T-cell (primary cell): ENCODE results near the gene BRINP3. TPM values are rescaled to one million over a fixed set of nuclear protein-coding genes. Genes with fewer than 3 reads are reported as not detected.

Experiments
- ATAC-seq, 4 experiments: fragments of 200-7000 bp in 3 of 4; fragments of 150-1000 bp in 1 of 4; cut with Tn5 transposase; replicated peaks in 1 of 4; 1 replicate in 3 of 4; 2 replicates in 1 of 4; pipeline ENCODE4 v1.10.0; 2021; ENCODE audit warnings: moderate library complexity in 3 of 4, mild to moderate bottlenecking in 2 of 4, moderate number of reproducible peaks in 1 of 4
- CTCF ChIA-PET, 2 donors: fragments of 300-600 bp; sonication (Branson Sonifier 250); formaldehyde crosslinking; loops; one replicate each; lab custom pipeline; 2022; ENCODE audit warnings: antibody characterized with exemption in 2 of 2; lab: Charles Lee
- POLR2A ChIA-PET, 2 donors: fragments of 300-600 bp; sonication (Branson Sonifier 250); formaldehyde crosslinking; loops; one replicate each; lab custom pipeline; 2022; ENCODE audit warnings: antibody characterized with exemption in 2 of 2; lab: Charles Lee
- DNase-seq, 35 experiments: peaks; one replicate each; pipeline versions ENCODE4 v3.0.0 to v3.0.0-alpha.2; 2013 to 2023
- H3K27ac ChIP-seq: one replicate; pipeline ENCODE4 v1.5.1; 2013; ENCODE audit warnings: low read length
- H3K27me3 ChIP-seq, 2 experiments: replicated peaks in 1 of 2; 1 replicate in 1 of 2; 2 replicates in 1 of 2; pipeline versions ENCODE4 v1.6.1 to v1.7.0; 2013; ENCODE audit warnings: low read length in 1 of 2, mixed read lengths in 1 of 2; ENCODE audit not compliant: control insufficient read depth in 2 of 2, insufficient read depth in 2 of 2; ENCODE audit errors: extremely low read depth in 1 of 2
- H3K36me3 ChIP-seq, 2 donors: 1 replicate in 1 of 2; 2 replicates in 1 of 2; pipeline versions ENCODE4 v1.6.1 to v1.7.0; 2013; ENCODE audit warnings: low read length in 1 of 2; ENCODE audit not compliant: control insufficient read depth in 2 of 2, insufficient read depth in 1 of 2; ENCODE audit errors: extremely low read depth in 1 of 2
- H3K4me1 ChIP-seq, 2 experiments: 1 replicate in 1 of 2; 2 replicates in 1 of 2; pipeline versions ENCODE4 v1.6.1 to v1.7.0; 2013; ENCODE audit warnings: low read length in 2 of 2, mixed read lengths in 1 of 2; ENCODE audit not compliant: insufficient read depth in 2 of 2, control insufficient read depth in 1 of 2; ENCODE audit errors: extremely low read depth in 1 of 2
- H3K4me3 ChIP-seq, 2 donors: 1 replicate in 1 of 2; 2 replicates in 1 of 2; pipeline versions ENCODE4 v1.5.1 to v1.7.0; 2013; ENCODE audit warnings: mild to moderate bottlenecking in 2 of 2, low read length in 1 of 2, moderate library complexity in 1 of 2; ENCODE audit not compliant: control insufficient read depth in 1 of 2; ENCODE audit errors: extremely low read depth in 1 of 2
- H3K9me3 ChIP-seq: 2 replicates; pipeline ENCODE4 v1.7.0; 2013
- H3K27ac Mint-ChIP-seq, 2 donors: one replicate each; pipeline ENCODE4 v1.8.0; 2020 to 2021; ENCODE audit warnings: mild to moderate bottlenecking in 2 of 2, mixed read lengths in 2 of 2
- H3K27me3 Mint-ChIP-seq, 2 donors: one replicate each; pipeline ENCODE4 v1.8.0; 2021 to 2022; ENCODE audit warnings: mixed read lengths in 2 of 2
- H3K36me3 Mint-ChIP-seq: one replicate; pipeline ENCODE4 v1.8.0; 2021; ENCODE audit warnings: mixed read lengths
- H3K4me1 Mint-ChIP-seq, 3 donors: one replicate each; pipeline ENCODE4 v1.8.0; 2020 to 2022; ENCODE audit warnings: mixed read lengths in 3 of 3, mild to moderate bottlenecking in 1 of 3
- H3K4me3 Mint-ChIP-seq, 3 donors: one replicate each; pipeline ENCODE4 v1.8.0; 2020 to 2022; ENCODE audit warnings: mild to moderate bottlenecking in 3 of 3, mixed read lengths in 3 of 3, moderate library complexity in 3 of 3
- H3K9me3 Mint-ChIP-seq, 3 donors: one replicate each; pipeline ENCODE4 v1.8.0; 2020 to 2022; ENCODE audit warnings: mixed read lengths in 3 of 3
- WGBS: methylation state at CpG from one replicate; pipeline ENCODE4 v1.1.5; 2013; ENCODE audit warnings: missing lambda C conversion rate; ENCODE audit not compliant: insufficient coverage; 5-methylcytosine and 5-hydroxymethylcytosine counted together
- total RNA-seq, 35 experiments: library from RNA in 6 of 35; stranded (reverse) in 6 of 35; fragments of 120-200 nt in 1 of 35; gene quantifications; one replicate each; pipeline versions ENCODE4 v1.2.1 to v1.2.4 and lab custom pipeline; 2013 to 2026

The BRINP3 gene
- total RNA-seq, 5 donors from 2014 or later (not counting 1 experiment from before 2014, with no cell fraction given) = not detected

DNA sequence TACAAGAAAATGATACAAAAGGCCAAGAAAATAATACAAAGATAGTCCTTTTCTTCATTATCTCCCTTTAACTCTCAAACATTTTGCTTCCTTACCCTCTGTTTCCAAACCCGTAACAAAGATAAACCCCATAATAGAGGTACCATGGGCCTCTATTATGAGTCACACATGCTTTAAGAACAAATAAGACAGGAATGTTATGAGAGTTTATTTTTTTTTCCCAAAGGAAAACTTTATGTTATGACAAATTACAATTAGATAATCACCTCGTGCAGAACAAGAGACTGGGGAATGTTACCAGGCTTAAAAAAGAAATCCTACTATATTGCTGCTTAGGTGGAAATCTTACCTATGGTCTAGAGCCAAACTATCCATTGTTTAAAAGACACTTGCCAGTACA lies 272.0 kb downstream of the BRINP3 start:
- ATAC-seq = no peak
- POLR2A ChIA-PET = no interaction called here
- H3K27ac Mint-ChIP-seq = no peak overlapping the region

DNA sequence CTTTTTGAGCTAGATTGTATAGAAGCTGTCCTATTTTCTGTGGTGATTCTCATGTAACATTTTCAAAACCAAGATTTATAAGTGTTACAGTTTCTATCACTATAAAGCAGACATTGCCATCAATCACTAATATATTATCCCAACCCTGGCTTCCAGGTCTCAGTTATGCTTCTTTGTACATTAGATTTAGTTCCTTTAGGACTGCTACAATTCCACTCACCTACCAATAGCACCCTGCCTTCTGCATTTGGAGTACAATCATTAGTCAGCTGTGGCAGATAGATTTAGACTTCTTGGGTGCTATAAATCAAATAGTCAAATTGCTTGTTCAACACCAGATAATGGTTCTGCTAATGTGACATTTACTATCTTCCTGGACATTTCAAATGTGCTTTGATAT lies 281.6 kb downstream of the BRINP3 start:
- no peaks in the 10 kb centered on the region for H3K4me1 ChIP-seq
- no peak overlapping the region for H3K27ac ChIP-seq
- POLR2A ChIA-PET = no interaction called here
- DNase-seq (no peak), ATAC-seq (no peak)
- H3K9me3 Mint-ChIP-seq = peaks cover 11 to 32% (median 11%) of the 10 kb centered on the region in 3 donors
- H3K27me3 Mint-ChIP-seq = no peaks in the 10 kb centered on the region
- H3K4me1 Mint-ChIP-seq = no peaks in the 10 kb centered on the region
- no peak overlapping the region for H3K4me3 ChIP-seq
- H3K27ac Mint-ChIP-seq = no peak overlapping the region
- no peaks in the 10 kb centered on the region for H3K36me3 ChIP-seq
- no peaks in the 10 kb centered on the region for H3K9me3 ChIP-seq
- H3K27me3 ChIP-seq = no peaks in the 10 kb centered on the region
- CTCF ChIA-PET = no interaction called here
- H3K4me3 Mint-ChIP-seq = no peak overlapping the region
- H3K36me3 Mint-ChIP-seq = no peaks in the 10 kb centered on the region

More for the DNA sequence above, 272.0 kb downstream of the BRINP3 start:
- CTCF ChIA-PET = no interaction called here
- peaks cover 9 to 17% (median 14%) of the 10 kb centered on the region in 3 donors for H3K9me3 Mint-ChIP-seq
- Histone ChIP-seq H3K27me3 (no peaks in the 10 kb centered on the region), H3K4me3 (no peak overlapping the region), H3K27ac (no peak overlapping the region), H3K9me3 (no peaks in the 10 kb centered on the region), H3K36me3 (no peaks in the 10 kb centered on the region), H3K4me1 (no peaks in the 10 kb centered on the region)
- DNase-seq = no peak
- H3K4me3 Mint-ChIP-seq = no peak overlapping the region
- H3K4me1 Mint-ChIP-seq = no peaks in the 10 kb centered on the region
- no CpG with 5 or more reads among the region's 2 CpGs for WGBS
- no peaks in the 10 kb centered on the region for H3K36me3 Mint-ChIP-seq
- no peaks in the 10 kb centered on the region for H3K27me3 Mint-ChIP-seq

GRCh38 chr1:190193508-190194115 lies 284.1 kb downstream of the BRINP3 start:
- H3K27me3 Mint-ChIP-seq = no peaks in the 10 kb centered on the region
- H3K36me3 Mint-ChIP-seq = no peaks in the 10 kb centered on the region
- H3K9me3 Mint-ChIP-seq = peaks cover 2 to 27% (median 4%) of the 10 kb centered on the region in 3 donors
- H3K4me1 ChIP-seq = no peaks in the 10 kb centered on the region
- no peaks in the 10 kb centered on the region for H3K4me1 Mint-ChIP-seq
- WGBS = 60% methylated on average over 2 of the region's 3 CpGs
- H3K27ac Mint-ChIP-seq = no peak overlapping the region
- CTCF ChIA-PET = no interaction called here
- POLR2A ChIA-PET = no interaction called here
- ATAC-seq (no peak), DNase-seq (no peak)
- no peaks in the 10 kb centered on the region for H3K36me3 ChIP-seq
- H3K27ac ChIP-seq = no peak overlapping the region
- H3K4me3 Mint-ChIP-seq = no peak overlapping the region
- no peak overlapping the region for H3K4me3 ChIP-seq
- no peaks in the 10 kb centered on the region for H3K9me3 ChIP-seq
- H3K27me3 ChIP-seq = no peaks in the 10 kb centered on the region

DNA sequence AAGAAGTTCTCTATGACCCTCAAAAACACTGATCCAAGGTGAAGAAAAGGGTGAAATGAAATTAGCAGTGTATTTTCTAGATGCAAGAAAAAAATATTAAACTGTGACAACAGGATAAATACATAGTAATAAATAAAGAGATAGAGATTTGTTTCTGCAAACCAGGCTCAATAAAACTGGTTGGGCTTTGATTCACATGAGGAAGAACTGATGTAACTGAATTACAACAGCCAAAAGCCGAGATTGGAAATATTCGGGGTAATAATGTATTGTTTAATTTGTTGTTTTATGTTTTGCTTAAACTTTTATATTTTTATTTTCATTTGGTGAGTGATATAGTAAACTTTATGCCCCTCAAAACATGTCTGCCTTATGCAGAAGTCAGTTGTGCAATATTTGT lies 285.0 kb downstream of the BRINP3 start:
- H3K4me3 ChIP-seq = no peak overlapping the region
- no peaks in the 10 kb centered on the region for H3K4me1 Mint-ChIP-seq
- no peak for DNase-seq
- no CpG with 5 or more reads among the region's 2 CpGs for WGBS
- H3K27me3 ChIP-seq = no peaks in the 10 kb centered on the region
- ChIA-PET POLR2A (no interaction called here), CTCF (no interaction called here)
- peaks cover 2 to 25% (median 4%) of the 10 kb centered on the region in 3 donors for H3K9me3 Mint-ChIP-seq
- no peak overlapping the region for H3K27ac Mint-ChIP-seq
- H3K4me3 Mint-ChIP-seq = no peak overlapping the region
- no peak overlapping the region for H3K27ac ChIP-seq
- no peaks in the 10 kb centered on the region for H3K36me3 ChIP-seq
- no peaks in the 10 kb centered on the region for H3K9me3 ChIP-seq
- H3K4me1 ChIP-seq = no peaks in the 10 kb centered on the region
- H3K36me3 Mint-ChIP-seq = no peaks in the 10 kb centered on the region
- ATAC-seq = no peak
- H3K27me3 Mint-ChIP-seq = no peaks in the 10 kb centered on the region

DNA sequence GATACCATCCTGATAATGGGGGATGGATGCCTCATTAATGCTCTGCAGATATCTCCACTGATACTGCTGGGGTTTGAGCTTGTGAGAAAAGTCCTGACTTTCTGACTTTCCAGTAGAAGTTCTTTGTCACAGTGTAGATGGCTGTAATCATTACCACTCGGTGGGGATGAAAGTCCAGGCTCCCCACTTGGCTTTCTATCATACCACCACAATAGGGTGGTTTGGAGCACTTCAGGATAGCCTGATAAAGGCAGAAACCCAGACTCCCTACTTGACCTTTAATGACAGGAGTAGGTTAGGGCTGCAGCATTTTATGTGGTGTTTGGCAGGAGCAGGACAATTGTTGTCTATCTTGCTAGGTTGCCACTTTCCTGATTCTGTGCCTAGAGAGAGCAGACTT lies 294.1 kb downstream of the BRINP3 start:
- ATAC-seq (no peak), DNase-seq (no peak)
- no peak overlapping the region for H3K4me3 ChIP-seq
- no peaks in the 10 kb centered on the region for H3K27me3 ChIP-seq
- H3K36me3 ChIP-seq = no peaks in the 10 kb centered on the region
- H3K27me3 Mint-ChIP-seq = no peaks in the 10 kb centered on the region
- H3K9me3 ChIP-seq = no peaks in the 10 kb centered on the region
- ChIA-PET POLR2A (no interaction called here), CTCF (no interaction called here)
- H3K4me3 Mint-ChIP-seq = no peak overlapping the region
- H3K36me3 Mint-ChIP-seq = no peaks in the 10 kb centered on the region
- H3K4me1 Mint-ChIP-seq = no peaks in the 10 kb centered on the region
- peaks cover 1 to 19% (median 3%) of the 10 kb centered on the region in 3 donors for H3K9me3 Mint-ChIP-seq
- H3K27ac ChIP-seq = no peak overlapping the region
- H3K4me1 ChIP-seq = no peaks in the 10 kb centered on the region
- no peak overlapping the region for H3K27ac Mint-ChIP-seq
- no CpG with 5 or more reads among the region's 1 CpG for WGBS

DNA sequence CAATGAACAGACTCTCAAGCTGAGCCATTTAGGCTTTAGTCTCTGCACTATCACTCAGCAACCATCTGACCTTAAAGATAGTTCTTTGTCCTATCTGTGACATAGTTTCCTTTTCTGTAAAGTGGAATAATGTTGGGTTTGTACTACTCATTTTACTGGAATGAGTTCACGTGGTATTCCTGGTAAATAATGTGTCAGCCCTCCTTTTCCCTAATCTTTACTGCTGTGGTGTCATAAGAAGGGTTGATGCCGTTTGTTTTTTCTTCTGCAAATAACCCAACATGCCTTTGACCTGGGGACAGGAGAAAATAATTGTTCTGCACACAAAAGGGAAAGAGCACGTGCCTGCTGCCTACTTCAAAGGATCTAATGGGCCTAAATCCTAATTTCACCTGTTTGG lies 297.8 kb downstream of the BRINP3 start:
- DNase-seq (no peak), ATAC-seq (no peak)
- no peaks in the 10 kb centered on the region for H3K9me3 ChIP-seq
- H3K9me3 Mint-ChIP-seq = peaks cover 2 to 13% (median 5%) of the 10 kb centered on the region in 3 donors
- no peaks in the 10 kb centered on the region for H3K27me3 Mint-ChIP-seq
- no peaks in the 10 kb centered on the region for H3K36me3 Mint-ChIP-seq
- H3K4me3 Mint-ChIP-seq = no peak overlapping the region
- no peaks in the 10 kb centered on the region for H3K4me1 ChIP-seq
- no peak overlapping the region for H3K4me3 ChIP-seq
- POLR2A ChIA-PET = no interaction called here
- H3K27me3 ChIP-seq = no peaks in the 10 kb centered on the region
- no peaks in the 10 kb centered on the region for H3K4me1 Mint-ChIP-seq
- CTCF ChIA-PET = no interaction called here
- no peaks in the 10 kb centered on the region for H3K36me3 ChIP-seq
- no peak overlapping the region for H3K27ac Mint-ChIP-seq
- H3K27ac ChIP-seq = no peak overlapping the region
- WGBS = no CpG with 5 or more reads among the region's 3 CpGs

DNA sequence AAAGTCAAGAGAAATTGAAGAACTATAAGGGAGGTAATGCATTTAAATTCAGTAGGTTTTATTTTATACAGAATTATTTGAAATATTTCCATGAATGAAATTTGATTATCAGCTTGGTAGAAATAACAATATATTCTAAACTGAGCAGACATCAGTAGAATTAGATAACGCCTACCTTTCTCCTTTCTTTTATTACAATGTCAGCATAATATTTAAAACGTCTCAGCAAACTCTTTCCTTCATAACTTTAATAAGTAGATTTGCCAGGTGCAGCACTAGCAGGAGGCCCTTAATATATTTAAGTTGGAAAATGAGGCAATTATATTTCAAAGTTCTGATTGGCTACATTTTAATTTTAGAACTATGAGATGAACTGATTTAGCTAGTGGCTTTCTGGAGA lies 298.8 kb downstream of the BRINP3 start:
- no peak for ATAC-seq
- Histone ChIP-seq H3K4me3 (no peak overlapping the region), H3K27me3 (no peaks in the 10 kb centered on the region), H3K36me3 (no peaks in the 10 kb centered on the region), H3K4me1 (no peaks in the 10 kb centered on the region), H3K27ac (no peak overlapping the region), H3K9me3 (no peaks in the 10 kb centered on the region)
- ChIA-PET POLR2A (no interaction called here), CTCF (no interaction called here)
- no peaks in the 10 kb centered on the region for H3K4me1 Mint-ChIP-seq
- H3K27ac Mint-ChIP-seq = no peak overlapping the region
- peaks cover 4 to 15% (median 5%) of the 10 kb centered on the region in 3 donors for H3K9me3 Mint-ChIP-seq
- no CpG with 5 or more reads among the region's 2 CpGs for WGBS
- H3K4me3 Mint-ChIP-seq = no peak overlapping the region
- DNase-seq = no peak
- no peaks in the 10 kb centered on the region for H3K27me3 Mint-ChIP-seq
- H3K36me3 Mint-ChIP-seq = no peaks in the 10 kb centered on the region
